DOHH2 (cell line): ENCODE results near the gene CRTAC1.

Experiments
- H3F3A ChIP-seq: fragments of 200-600 bp; sonication (generic), shearing (Covaris generic); 2 replicates; pipeline ENCODE4 v1.6.0; 2016; ENCODE audit warnings: antibody characterized with exemption, mild to moderate bottlenecking; ENCODE audit not compliant: control insufficient read depth, insufficient read depth
- H3K27ac ChIP-seq: fragments of 200-600 bp; sonication (generic); 2 replicates; pipeline ENCODE4 v1.5.1; 2014; ENCODE audit warnings: low read depth, mild to moderate bottlenecking, low read length, moderate library complexity
- H3K27me3 ChIP-seq: fragments of 200-600 bp; sonication (generic); 2 replicates; pipeline ENCODE4 v1.6.1; 2014; ENCODE audit warnings: mild to moderate bottlenecking, low read length, mixed read lengths; ENCODE audit not compliant: control insufficient read depth
- H3K36me3 ChIP-seq: fragments of 200-600 bp; sonication (generic); 2 replicates; pipeline ENCODE4 v1.6.1; 2014; ENCODE audit warnings: mild to moderate bottlenecking, low read length, moderate library complexity, mixed read lengths; ENCODE audit not compliant: control insufficient read depth
- H3K4me1 ChIP-seq: fragments of 200-600 bp; sonication (generic); 2 replicates; pipeline ENCODE4 v1.6.1; 2014; ENCODE audit warnings: mild to moderate bottlenecking, low read length, mixed read lengths; ENCODE audit not compliant: control insufficient read depth
- H3K4me2 ChIP-seq: fragments of 200-600 bp; sonication (generic); 2 replicates; pipeline ENCODE4 v1.6.0; 2014; ENCODE audit warnings: mild to moderate bottlenecking, low read length, moderate library complexity
- H3K4me3 ChIP-seq: fragments of 200-600 bp; sonication (generic); 2 replicates; pipeline ENCODE4 v1.5.1; 2014; ENCODE audit warnings: mild to moderate bottlenecking, low read length, mixed read lengths
- H3K79me2 ChIP-seq: fragments of 200-600 bp; sonication (generic); 2 replicates; pipeline ENCODE4 v1.6.1; 2014; ENCODE audit warnings: mild to moderate bottlenecking, low read length, mixed read lengths; ENCODE audit not compliant: control insufficient read depth
- H3K9me2 ChIP-seq: fragments of 200-600 bp; sonication (generic); replicated peaks from 2 replicates; pipeline ENCODE4 v1.6.1; 2014; ENCODE audit warnings: mild to moderate bottlenecking, low read length, mixed read lengths; ENCODE audit not compliant: control insufficient read depth
- H3K9me3 ChIP-seq: fragments of 200-600 bp; sonication (generic); 2 replicates; pipeline ENCODE4 v1.6.1; 2014; ENCODE audit warnings: antibody characterized with exemption, low read length, mixed read lengths; ENCODE audit not compliant: control insufficient read depth, insufficient read depth
- H4K20me1 ChIP-seq: fragments of 200-600 bp; sonication (generic); 2 replicates; pipeline ENCODE4 v1.6.0; 2014; ENCODE audit warnings: low read depth, mild to moderate bottlenecking, antibody characterized with exemption, low read length, moderate library complexity; ENCODE audit not compliant: control insufficient read depth, insufficient read depth
- EZH2phosphoT487 ChIP-seq: fragments of 200-600 bp; sonication (generic); IDR thresholded peaks from 2 replicates; pipeline ENCODE4 v1.6.1; 2017; ENCODE audit warnings: borderline replicate concordance, mild to moderate bottlenecking, antibody characterized with exemption, low read length, moderate library complexity, mixed read lengths
- TF ChIP-seq, protein P1 (sequence below): fragments of 200-600 bp; sonication (generic); IDR thresholded peaks from one replicate; pipeline ENCODE4 v1.5.1; 2014; ENCODE audit warnings: antibody characterized with exemption, mild to moderate bottlenecking, low read depth, low read length; ENCODE audit not compliant: poor library complexity, severe bottlenecking

The CRTAC1 gene

DNA sequence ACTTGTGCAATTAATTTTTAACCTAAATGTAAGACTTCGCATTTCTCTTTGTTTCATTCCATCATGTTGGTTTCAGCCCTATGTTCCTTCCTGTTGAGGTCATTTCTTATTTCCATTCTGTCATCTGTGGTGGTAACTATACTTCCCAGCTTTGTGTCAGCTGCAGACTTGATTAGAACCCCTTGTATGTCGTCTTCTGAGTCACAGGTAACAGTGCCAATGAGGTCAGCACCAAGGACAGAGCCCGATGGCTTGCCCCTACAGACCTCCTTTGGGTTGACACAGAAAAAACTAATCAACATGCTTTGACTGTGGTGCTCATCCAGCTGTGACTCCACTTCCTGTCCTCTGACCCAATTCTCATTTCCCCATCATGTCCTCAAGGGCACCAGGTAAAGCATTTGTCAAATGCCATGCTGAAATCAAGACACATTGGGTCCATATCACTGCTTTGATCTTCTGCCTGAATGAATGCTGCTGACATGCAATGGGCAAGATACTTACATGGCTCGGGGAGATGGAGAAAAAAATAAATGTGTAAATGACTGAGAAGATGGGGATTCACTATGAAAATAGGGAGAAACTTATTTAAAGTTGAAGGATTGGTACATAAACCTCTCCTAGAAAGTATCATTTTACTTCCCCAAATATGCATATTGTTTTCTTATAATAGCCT is 25.6 kb upstream of the CRTAC1 start:
- Histone ChIP-seq H3K4me2 (no peak overlapping the region), H3K4me1 (peaks cover 7% of the 10 kb centered on the region), H3K4me3 (no peak overlapping the region), H4K20me1 (no peaks in the 10 kb centered on the region; the same call in 1 of the 2 replicates), H3F3A (no peaks in the 10 kb centered on the region), H3K36me3 (no peaks in the 10 kb centered on the region), H3K27ac (no peak overlapping the region), H3K9me2 (no peaks in the 10 kb centered on the region), H3K79me2 (no peaks in the 10 kb centered on the region), H3K27me3 (peaks cover 22% of the 10 kb centered on the region), H3K9me3 (no peaks in the 10 kb centered on the region)
- TF ChIP-seq, protein P1, sequence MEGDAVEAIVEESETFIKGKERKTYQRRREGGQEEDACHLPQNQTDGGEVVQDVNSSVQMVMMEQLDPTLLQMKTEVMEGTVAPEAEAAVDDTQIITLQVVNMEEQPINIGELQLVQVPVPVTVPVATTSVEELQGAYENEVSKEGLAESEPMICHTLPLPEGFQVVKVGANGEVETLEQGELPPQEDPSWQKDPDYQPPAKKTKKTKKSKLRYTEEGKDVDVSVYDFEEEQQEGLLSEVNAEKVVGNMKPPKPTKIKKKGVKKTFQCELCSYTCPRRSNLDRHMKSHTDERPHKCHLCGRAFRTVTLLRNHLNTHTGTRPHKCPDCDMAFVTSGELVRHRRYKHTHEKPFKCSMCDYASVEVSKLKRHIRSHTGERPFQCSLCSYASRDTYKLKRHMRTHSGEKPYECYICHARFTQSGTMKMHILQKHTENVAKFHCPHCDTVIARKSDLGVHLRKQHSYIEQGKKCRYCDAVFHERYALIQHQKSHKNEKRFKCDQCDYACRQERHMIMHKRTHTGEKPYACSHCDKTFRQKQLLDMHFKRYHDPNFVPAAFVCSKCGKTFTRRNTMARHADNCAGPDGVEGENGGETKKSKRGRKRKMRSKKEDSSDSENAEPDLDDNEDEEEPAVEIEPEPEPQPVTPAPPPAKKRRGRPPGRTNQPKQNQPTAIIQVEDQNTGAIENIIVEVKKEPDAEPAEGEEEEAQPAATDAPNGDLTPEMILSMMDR = no peak
- no peak for TF ChIP-seq EZH2phosphoT487

DNA sequence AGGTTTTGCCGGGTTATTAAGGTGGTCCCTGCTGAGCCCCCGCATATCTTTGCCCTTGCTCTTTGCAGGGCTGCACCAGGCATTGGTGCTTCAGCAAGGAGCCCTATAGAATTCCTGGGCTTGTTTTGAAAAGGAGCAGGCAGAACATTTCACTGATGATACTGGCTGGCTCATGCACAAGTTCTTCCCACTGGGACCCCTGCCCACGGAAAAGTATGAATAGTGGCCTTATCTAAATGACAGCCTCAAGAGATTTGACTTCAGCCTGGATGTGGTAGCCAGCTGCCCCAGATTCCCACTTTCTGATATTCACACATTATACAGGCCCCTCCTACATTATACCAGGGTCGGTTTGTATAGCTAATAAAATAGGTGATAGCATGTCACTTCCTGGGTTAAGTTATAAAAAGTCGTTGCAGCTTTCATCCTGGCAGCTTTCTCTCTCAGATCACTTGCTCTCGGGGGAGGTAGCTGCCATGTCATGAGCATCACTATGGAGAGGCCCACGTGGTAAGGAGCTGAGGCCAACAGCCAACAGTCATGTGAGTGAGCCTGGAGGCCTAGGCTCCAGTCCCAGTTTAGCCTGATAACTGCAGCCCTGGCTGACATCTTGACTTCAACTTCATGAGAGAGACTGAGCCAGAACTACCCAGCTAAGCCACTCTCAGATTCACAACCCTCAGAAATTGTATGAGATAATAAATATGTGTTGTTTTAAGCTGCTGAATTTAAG is 16.8 kb upstream of the CRTAC1 start:
- H3K9me2 ChIP-seq = no peaks in the 10 kb centered on the region
- no peak overlapping the region for H3K4me2 ChIP-seq
- no peaks in the 10 kb centered on the region for H3F3A ChIP-seq
- H3K9me3 ChIP-seq = no peaks in the 10 kb centered on the region
- TF ChIP-seq, protein P1 = no peak
- TF ChIP-seq EZH2phosphoT487 = no peak
- H3K27me3 ChIP-seq = no peaks in the 10 kb centered on the region; the same call in 1 of the 2 replicates
- H3K36me3 ChIP-seq = no peaks in the 10 kb centered on the region
- H4K20me1 ChIP-seq = no peaks in the 10 kb centered on the region
- no peak overlapping the region for H3K4me3 ChIP-seq
- H3K4me1 ChIP-seq = peaks cover 7% of the 10 kb centered on the region
- no peaks in the 10 kb centered on the region for H3K79me2 ChIP-seq
- H3K27ac ChIP-seq = no peak overlapping the region

GRCh38 chr10:98045785-98046389 is 15.5 kb upstream of the CRTAC1 start:
- Histone ChIP-seq H3F3A (no peaks in the 10 kb centered on the region), H3K27ac (no peak overlapping the region), H3K9me2 (no peaks in the 10 kb centered on the region), H3K4me2 (no peak overlapping the region), H3K4me1 (peaks cover 7% of the 10 kb centered on the region), H3K4me3 (no peak overlapping the region), H3K79me2 (no peaks in the 10 kb centered on the region), H3K27me3 (peaks cover 4% of the 10 kb centered on the region; the same call in 1 of the 2 replicates), H4K20me1 (no peaks in the 10 kb centered on the region), H3K36me3 (no peaks in the 10 kb centered on the region), H3K9me3 (no peaks in the 10 kb centered on the region)
- no peak for TF ChIP-seq EZH2phosphoT487
- TF ChIP-seq, protein P1 = peak; percentile 92
